K562 (cell line): ENCODE results near the gene PIGM. TPM values are rescaled to one million over a fixed set of nuclear protein-coding genes. Genes with fewer than 3 reads are reported as not detected.

Experiments
- ATAC-seq: fragments of 200-7000 bp; cut with Tn5 transposase; 3 replicates; pipeline ENCODE4 v1.9.1; 2020; ENCODE audit warnings: moderate library complexity
- BruUV-seq: library from RNA; stranded (reverse); fragments of 400-500 nt; replicated peaks from 2 replicates; lab custom pipeline; 2021; lab: Mats Ljungman, UMichigan
- CTCF ChIA-PET: fragments of 300-600 bp; formaldehyde crosslinking; extraction: SDS; loops from one replicate; lab custom pipeline; 2021; ENCODE audit warnings: low intra/inter-chr PET ratio; lab: Yijun Ruan, JAX
- POLR2A ChIA-PET: fragments of 300-600, 350-650 bp; sonication (Branson Sonifier 250); formaldehyde crosslinking; extraction: SDS; loops from one replicate; lab custom pipeline; 2021; ENCODE audit warnings: antibody characterized with exemption, inconsistent platforms; lab: Yijun Ruan, JAX
- DNase-seq, 4 experiments: peaks; one replicate each; pipeline versions ENCODE4 v3.0.0 to v3.0.0-alpha.2; 2011 to 2018; ENCODE audit warnings: low spot score in 3 of 4, mixed read lengths in 3 of 4; ENCODE audit errors: extremely low read depth in 1 of 4
- FAIRE-seq: peaks from 2 replicates; lab custom pipeline; 2011; peaks lifted over from hg19 to GRCh38; lab: Jason Lieb, UNC
- H2AFZ ChIP-seq: 2 replicates; pipeline ENCODE4 v1.6.0; 2011; ENCODE audit warnings: low read depth, low read length, control low read depth, inconsistent platforms
- H3K27ac ChIP-seq: fragments of 200-600 bp; 3 replicates; pipeline ENCODE4 v1.8.0; 2011; ENCODE audit warnings: low read depth, mild to moderate bottlenecking, control low read depth, inconsistent platforms, low read length, moderate library complexity, mixed read lengths; ENCODE audit errors: extremely low read depth
- H3K27me3 ChIP-seq, 2 experiments: fragments of 300-600 bp in 1 of 2; 2 replicates in 1 of 2; 3 replicates in 1 of 2; pipeline versions ENCODE4 v1.6.0 to v1.8.0; 2011; ENCODE audit warnings: inconsistent platforms in 2 of 2, low read length in 2 of 2, mild to moderate bottlenecking in 1 of 2, mixed read lengths in 1 of 2, moderate library complexity in 1 of 2; ENCODE audit not compliant: control insufficient read depth in 2 of 2, insufficient read depth in 2 of 2
- H3K36me3 ChIP-seq: fragments of 300-600 bp; 3 replicates; pipeline ENCODE4 v1.8.0; 2011; ENCODE audit warnings: mild to moderate bottlenecking, low read length, inconsistent platforms; ENCODE audit not compliant: control insufficient read depth, insufficient read depth
- H3K4me1 ChIP-seq, 2 experiments: fragments of 200-600 bp in 1 of 2; replicated peaks in 1 of 2; 2 replicates in 1 of 2; 3 replicates in 1 of 2; pipeline versions ENCODE4 v1.5.1 to v1.8.0; 2011; ENCODE audit warnings: inconsistent platforms in 2 of 2, low read length in 2 of 2, mild to moderate bottlenecking in 1 of 2, mixed read lengths in 1 of 2, moderate library complexity in 1 of 2; ENCODE audit not compliant: control insufficient read depth in 2 of 2, insufficient read depth in 2 of 2
- H3K4me2 ChIP-seq: 2 replicates; pipeline ENCODE4 v1.6.1; 2011; ENCODE audit warnings: low read length, control low read depth, inconsistent platforms, mixed read lengths; ENCODE audit not compliant: insufficient read depth
- H3K4me3 ChIP-seq: fragments of 200-600 bp; sonication (generic), shearing (Covaris generic); 2 replicates; pipeline ENCODE4 v1.5.1; 2016; ENCODE audit warnings: control low read depth, inconsistent platforms
- H3K79me2 ChIP-seq: fragments of 200-600 bp; 3 replicates; pipeline ENCODE4 v1.8.0; 2011; ENCODE audit warnings: low read length, inconsistent platforms; ENCODE audit not compliant: control insufficient read depth, insufficient read depth
- H3K9ac ChIP-seq, 2 experiments: 2 replicates each; pipeline versions ENCODE4 v1.6.0 to v1.6.1; 2011; ENCODE audit warnings: low read depth in 2 of 2, low read length in 2 of 2, control low read depth in 1 of 2, inconsistent platforms in 1 of 2, mild to moderate bottlenecking in 1 of 2, mixed read lengths in 1 of 2; ENCODE audit not compliant: insufficient read depth in 1 of 2
- H3K9me1 ChIP-seq: one replicate; pipeline ENCODE4 v1.6.0; 2011; ENCODE audit warnings: inconsistent platforms, mild to moderate bottlenecking, low read length, moderate library complexity; ENCODE audit not compliant: control insufficient read depth, insufficient read depth
- H3K9me3 ChIP-seq: replicated peaks from 2 replicates; pipeline ENCODE4 v1.5.1; 2011; ENCODE audit warnings: low read depth, low read length, inconsistent platforms; ENCODE audit not compliant: control insufficient read depth, insufficient read depth
- H4K20me1 ChIP-seq: replicated peaks from 2 replicates; pipeline ENCODE4 v1.6.1; 2011; ENCODE audit warnings: low read length, inconsistent platforms, mixed read lengths; ENCODE audit not compliant: control insufficient read depth, insufficient read depth
- DIDO1 ChIP-seq: fragments of 450-650 bp; IDR thresholded peaks from 2 replicates; pipeline ENCODE4 v1.6.1; 2016; ENCODE audit warnings: low read depth, missing biosample characterization, missing genetic modification characterization
- DMBX1 ChIP-seq: fragments of 250-450 bp; sonication (Bioruptor Pico); IDR thresholded peaks from 2 replicates; pipeline ENCODE4 v1.8.0; 2022; ENCODE audit warnings: inconsistent platforms, mild to moderate bottlenecking, moderate library complexity, borderline replicate concordance
- EP300 ChIP-seq: IDR thresholded peaks from 2 replicates; pipeline ENCODE4 v1.6.1; 2012; ENCODE audit warnings: low read length, improper control_type of control experiment
- FIP1L1 ChIP-seq: fragments of 200-400 bp; formaldehyde crosslinking; IDR thresholded peaks from 2 replicates; pipeline ENCODE4 v1.6.1; 2018; ENCODE audit warnings: mild to moderate bottlenecking, low read depth, low read length; ENCODE audit not compliant: poor library complexity, severe bottlenecking
- FOXK2 ChIP-seq, 2 experiments: fragments of 450-650 bp; IDR thresholded peaks in 1 of 2; conservative IDR thresholded peaks in 1 of 2; 2 replicates each; pipeline ENCODE4 v1.6.1; 2016; ENCODE audit warnings: low read depth in 2 of 2, mild to moderate bottlenecking in 1 of 2
- SOX6 ChIP-seq: fragments of 450-650 bp; IDR thresholded peaks from 2 replicates; pipeline ENCODE4 v1.6.1; 2014; ENCODE audit warnings: mild to moderate bottlenecking
- ZFP36 ChIP-seq: fragments of 150-350 bp; IDR thresholded peaks from 2 replicates; pipeline ENCODE4 v1.6.1; 2018; ENCODE audit warnings: low read length, low read depth; ENCODE audit not compliant: partially characterized antibody
- ZNF263 ChIP-seq: sonication (generic); formaldehyde crosslinking; IDR thresholded peaks from 2 replicates; pipeline ENCODE4 v1.8.0; 2022; ENCODE audit warnings: mild to moderate bottlenecking, missing genetic modification reagents, borderline replicate concordance
- ZNF408 ChIP-seq: fragments of 250-450 bp; sonication (Bioruptor Pico); IDR thresholded peaks from 2 replicates; pipeline ENCODE4 v1.4.0; 2020; ENCODE audit warnings: low read depth, mild to moderate bottlenecking, moderate library complexity
- WGBS: fragments of 100-300 bp; shearing (Covaris generic); methylation state at CpG from one replicate; pipeline ENCODE4 v1.1.6; 2016; ENCODE audit warnings: low coverage, mixed read lengths; ENCODE audit not compliant: insufficient coverage; ENCODE audit errors: missing lambda C conversion rate; 5-methylcytosine and 5-hydroxymethylcytosine counted together
- in situ Hi-C: fragments of 300-500 bp; cut with MboI; formaldehyde crosslinking; loops from 4 replicates; pipeline ENCODE4 v1.15.0; 2018; ENCODE audit warnings: inconsistent platforms, mixed read lengths
- intact Hi-C: fragments of 100-400 bp; cut with micrococcal nuclease; formaldehyde crosslinking; loops from 2 replicates; pipeline ENCODE4 v1.14.2; 2022
- polyA plus RNA-seq, 8 experiments: library from polyadenylated mRNA; depleted of rRNA in 4 of 8; stranded (reverse) in 5 of 8; unstranded in 3 of 8; fragments of >200 nt; fragmentation: Nextera tagmentation in 2 of 8; fragmentation: Illumina TruSeq in 1 of 8; extraction: Ambion mirVana in 2 of 8; extraction: Trizol in 1 of 8; gene quantifications; 2 replicates each; pipeline versions ENCODE4 v1.2.1 to v1.2.3, GENCODE V29; 2011 to 2014; ENCODE audit warnings: inconsistent platforms in 1 of 8, missing spikeins in 1 of 8
- total RNA-seq, 7 experiments: library from RNA; depleted of rRNA in 6 of 7; stranded (reverse); fragments of >200 nt in 6 of 7; fragmentation: Illumina TruSeq in 2 of 7; extraction: Trizol in 2 of 7; gene quantifications; 2 replicates each; pipeline versions ENCODE4 v1.2.1 to v1.2.3, GENCODE V29; 2011 to 2021; ENCODE audit warnings: low replicate concordance in 1 of 7

The PIGM gene
- total and polyA plus RNA-seq, 9 of the 15 experiments (the other 6 are each of a cell fraction or from before 2014, with no cell fraction given): 2.6 to 6.7 (median 4.3) TPM

GRCh38 chr1:160049101-160049500 lies 17.3 kb upstream of the PIGM start:
- no peak overlapping the region for H3K9ac ChIP-seq
- H3K36me3 ChIP-seq: no peaks in the 10 kb centered on the region
- no peaks in the 10 kb centered on the region for H3K79me2 ChIP-seq
- peaks cover 11 to 20% of the 10 kb centered on the region in 2 experiments; a peak in 4 of 5 replicates for H3K4me1 ChIP-seq
- H2AFZ ChIP-seq: no peak overlapping the region
- no peak overlapping the region for H3K4me2 ChIP-seq
- no TSS peak for BruUV-seq
- no peaks in the 10 kb centered on the region for H3K9me3 ChIP-seq
- intact Hi-C loops (loop anchor here (5.0 kb wide), 1 partner anchor 113 kb away; no protein-coding TSS in a partner anchor), in situ Hi-C loops (no loop called here)
- CTCF ChIA-PET: interaction anchor here (0.9 kb wide), 2 partner anchors 30 to 37 kb away, joined by 3 to 4 read pairs; no protein-coding TSS in a partner anchor
- no peaks in the 10 kb centered on the region for H3K9me1 ChIP-seq
- no peak overlapping the region for H3K4me3 ChIP-seq
- 0 out of 2 replicates have a peak, but pooled peaks cover 3% of the 10 kb centered on the region for H4K20me1 ChIP-seq
- FAIRE-seq (no peak), ATAC-seq (no peak), DNase-seq (peak in 2 of 4 experiments; percentile 28)
- no peak overlapping the region for H3K27ac ChIP-seq
- TF ChIP-seq DMBX1 (CRISPR knock-in tag) (no peak), ZNF408 (no peak), ZNF263 (CRISPR knock-in tag) (no peak), ZFP36 (peak; percentile 39), FOXK2 (conservative IDR thresholded peaks at IDR 0.05 in 1 of 2, IDR thresholded peaks at IDR 0.05 in 1 of 2; ENCODE audit: low read depth in 2 of 2) (no peak), FIP1L1 (no peak), SOX6 (no peak), DIDO1 (tag) (no peak), EP300 (no peak)
- peaks cover 10 to 25% of the 10 kb centered on the region in 2 experiments for H3K27me3 ChIP-seq
- WGBS: 13% methylated on average over 3 of the region's 3 CpGs
- POLR2A ChIA-PET: interaction anchor here (0.9 kb wide), 1 partner anchor 25 kb away, joined by 3 read pairs; no protein-coding TSS in a partner anchor
